ENCODE data around the gene NUP210. TPM values are rescaled to one million over a fixed set of nuclear protein-coding genes. Genes with fewer than 3 reads are reported as not detected.

NUP210 gene
- total RNA-seq, 1 donor from 2014 or later = 164 TPM

DNA sequence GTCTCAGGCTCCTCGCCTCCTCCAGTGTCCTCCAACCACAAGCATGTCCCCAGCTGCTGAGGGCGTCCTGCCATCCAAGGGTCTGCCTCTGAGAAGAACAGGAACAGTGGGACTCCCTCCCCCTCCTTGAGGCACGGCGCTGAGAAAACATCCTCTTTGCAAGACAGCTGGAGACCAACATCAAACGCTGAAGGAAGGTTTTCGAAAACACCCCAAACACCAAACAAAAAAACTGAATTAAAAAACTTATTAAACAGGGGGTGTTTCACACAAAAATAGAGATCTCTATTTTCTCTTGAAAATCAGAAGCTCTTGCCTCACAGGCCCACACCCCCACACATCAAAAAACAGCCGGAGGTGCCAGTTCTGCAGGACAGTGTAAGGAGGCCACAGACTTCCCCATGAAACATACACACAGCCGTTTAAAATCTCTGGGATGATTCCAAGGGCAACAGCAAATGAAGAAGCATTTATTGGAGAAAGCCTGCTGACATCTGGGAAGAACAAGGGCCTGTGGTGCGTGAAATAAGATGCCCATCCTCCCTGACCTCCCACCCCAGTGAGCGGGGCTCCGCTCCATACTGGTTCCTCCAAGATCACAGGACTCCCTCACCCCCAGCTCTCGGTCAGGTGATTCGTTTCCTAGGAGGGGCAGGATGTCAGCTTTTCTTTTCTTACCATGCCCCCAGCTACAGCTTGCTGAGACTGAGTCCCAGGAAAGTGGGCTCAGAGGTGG, 71.3 kb downstream of the NUP210 start:
- Mint-ChIP-seq H3K27ac (peak overlapping the region; percentile 86), H3K4me1 (peaks cover 56% of the 10 kb centered on the region), H3K27me3 (no peaks in the 10 kb centered on the region), H3K4me3 (peak overlapping the region; percentile 56), H3K9me3 (no peaks in the 10 kb centered on the region), H3K36me3 (ENCODE audit: low read depth) (peaks cover 76% of the 10 kb centered on the region)
- peak; percentile 70 for DNase-seq
- intact Hi-C loops (cut with micrococcal nuclease) = no loop called here

DNA sequence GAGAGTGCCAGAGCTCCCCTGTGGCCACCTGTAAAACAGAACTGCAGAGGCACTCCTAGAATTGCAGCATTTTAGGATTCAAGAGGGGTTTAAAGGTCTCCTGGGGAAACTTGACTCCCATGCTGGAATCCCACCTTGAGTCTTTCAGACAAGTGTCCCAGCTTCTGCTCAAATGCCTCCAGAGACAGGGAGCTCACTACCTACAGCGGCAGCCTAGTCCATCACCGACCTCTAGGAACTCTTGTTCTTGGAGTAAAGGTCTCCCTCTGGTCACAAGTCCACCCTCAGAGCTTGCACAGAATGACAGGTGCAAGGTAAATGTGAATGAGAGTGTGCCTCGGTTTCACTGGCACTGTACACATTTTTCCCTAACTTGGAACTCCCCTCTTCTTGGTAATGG, 72.0 kb downstream of the NUP210 start:
- intact Hi-C loops (cut with micrococcal nuclease) = no loop called here
- H3K4me1 Mint-ChIP-seq = peaks cover 50% of the 10 kb centered on the region

DNA sequence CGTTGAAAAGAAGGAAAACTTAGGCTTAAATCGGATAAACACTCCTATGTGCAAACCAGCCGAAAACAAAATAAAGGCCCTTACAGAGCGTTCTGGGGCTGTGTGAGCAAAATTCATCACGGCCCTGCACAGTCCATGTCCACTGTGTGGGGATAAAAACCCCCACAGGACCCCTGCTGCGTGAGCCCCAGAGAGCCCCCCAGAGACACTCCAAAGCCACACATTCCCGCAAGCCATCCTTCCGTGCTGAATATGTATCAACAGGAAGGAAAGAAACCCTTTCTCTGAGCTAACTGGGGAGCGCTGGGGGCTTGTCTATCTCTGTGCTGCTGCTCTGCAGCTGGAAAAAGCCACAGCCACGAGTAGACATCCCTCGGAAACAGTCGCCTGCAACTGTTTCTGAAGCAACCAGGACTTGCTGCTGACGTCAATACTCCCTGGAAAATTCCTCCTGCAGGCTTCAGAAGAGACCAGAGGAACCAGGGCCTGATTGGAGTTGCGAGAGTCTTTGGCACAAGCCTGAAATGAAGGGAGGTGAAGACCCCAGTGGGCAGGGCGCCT, 72.7 kb downstream of the NUP210 start:
- no peak for DNase-seq
- Mint-ChIP-seq H3K4me3 (peak overlapping the region; percentile 32), H3K4me1 (peaks cover 46% of the 10 kb centered on the region), H3K27ac (peak overlapping the region; percentile 75), H3K27me3 (no peaks in the 10 kb centered on the region), H3K36me3 (ENCODE audit: low read depth) (peaks cover 76% of the 10 kb centered on the region), H3K9me3 (no peaks in the 10 kb centered on the region)
- intact Hi-C loops (cut with micrococcal nuclease) = loop anchor here (2.0 kb wide), 1 partner anchor 67 kb away; no protein-coding TSS in a partner anchor

More for the DNA sequence above, 72.0 kb downstream of the NUP210 start:
- Mint-ChIP-seq H3K27me3 (no peaks in the 10 kb centered on the region), H3K27ac (peak overlapping the region; percentile 86), H3K36me3 (ENCODE audit: low read depth) (peaks cover 74% of the 10 kb centered on the region), H3K9me3 (no peaks in the 10 kb centered on the region), H3K4me3 (peak overlapping the region; percentile 56)
- DNase-seq = no peak

DNA sequence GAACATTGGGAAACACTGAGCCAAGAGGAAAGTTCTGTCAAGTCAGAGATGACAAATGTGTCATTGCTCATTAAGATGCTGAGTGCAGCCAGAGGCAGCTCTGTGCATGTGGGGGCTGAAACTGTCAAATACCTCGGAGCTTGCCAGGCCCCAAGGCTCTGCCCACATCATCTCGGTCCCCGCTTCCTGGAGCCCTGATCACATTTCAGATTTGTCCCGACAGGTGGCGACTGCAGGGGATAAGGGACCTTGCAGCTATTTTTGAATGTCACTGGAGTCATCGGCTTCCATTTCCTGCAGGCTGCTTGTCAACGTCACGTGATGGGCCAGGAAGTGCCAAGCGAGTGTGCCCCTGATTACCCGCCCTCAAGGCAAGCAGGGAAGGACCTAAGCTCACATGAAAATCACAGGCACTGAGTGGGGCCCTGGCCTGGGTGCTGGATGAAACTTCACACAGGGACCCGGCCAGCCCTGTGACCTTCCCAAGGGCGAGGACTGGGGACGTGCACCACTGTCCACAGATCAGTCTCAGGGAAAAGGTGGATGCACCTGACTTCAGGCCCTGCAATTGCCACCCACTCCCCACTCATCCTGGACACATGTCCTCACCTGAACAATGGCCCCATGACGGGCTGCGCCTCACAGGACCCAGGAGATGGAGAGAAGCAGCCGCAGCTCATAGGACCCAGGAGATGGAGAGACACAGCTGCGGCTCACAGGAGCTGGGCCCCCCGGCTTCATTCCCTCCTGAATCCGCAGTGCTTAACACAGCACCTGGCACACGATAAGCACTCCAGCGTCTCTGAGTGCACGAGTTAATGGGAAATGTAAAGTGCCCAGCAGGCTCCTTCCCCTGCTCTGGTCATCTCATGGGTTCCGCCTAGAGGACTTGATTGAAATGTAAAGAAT, 73.4 kb downstream of the NUP210 start:
- no peaks in the 10 kb centered on the region for H3K27me3 Mint-ChIP-seq
- H3K4me1 Mint-ChIP-seq = peaks cover 45% of the 10 kb centered on the region
- H3K9me3 Mint-ChIP-seq = no peaks in the 10 kb centered on the region
- intact Hi-C loops (cut with micrococcal nuclease) = loop anchor here (1.0 to 2.0 kb wide), 2 partner anchors 68 to 106 kb away; no protein-coding TSS in a partner anchor
- H3K4me3 Mint-ChIP-seq = peak overlapping the region; percentile 32
- peak overlapping the region; percentile 75 for H3K27ac Mint-ChIP-seq
- H3K36me3 Mint-ChIP-seq (ENCODE audit: low read depth) = peaks cover 79% of the 10 kb centered on the region
- peak; percentile 91 for DNase-seq

DNA sequence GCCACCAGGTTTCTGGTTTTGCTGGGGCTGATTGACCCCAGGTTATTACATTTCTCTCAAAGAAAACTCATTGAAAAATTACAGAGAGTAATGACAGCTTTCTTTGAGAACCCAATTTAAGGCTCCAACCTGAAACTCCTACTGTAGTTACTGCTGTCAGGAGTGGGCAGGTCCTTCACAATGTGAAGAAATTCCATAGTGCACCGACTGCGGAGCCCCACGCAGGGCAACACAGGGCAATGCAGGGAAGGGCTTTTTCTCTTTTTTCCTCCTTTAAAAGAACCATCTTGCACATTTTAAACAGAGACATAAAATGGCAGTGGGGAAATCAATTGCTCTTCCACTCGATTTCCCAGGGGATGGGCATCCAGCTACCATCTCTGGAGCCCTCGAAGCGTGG, 74.3 kb downstream of the NUP210 start:
- Mint-ChIP-seq H3K27ac (peak overlapping the region; percentile 75), H3K27me3 (no peaks in the 10 kb centered on the region), H3K4me3 (no peak overlapping the region), H3K36me3 (ENCODE audit: low read depth) (peaks cover 79% of the 10 kb centered on the region), H3K9me3 (no peaks in the 10 kb centered on the region), H3K4me1 (peaks cover 45% of the 10 kb centered on the region)
- intact Hi-C loops (cut with micrococcal nuclease) = loop anchor here (1.0 to 2.0 kb wide), 2 partner anchors 69 to 107 kb away; no protein-coding TSS in a partner anchor
- no peak for DNase-seq

DNA sequence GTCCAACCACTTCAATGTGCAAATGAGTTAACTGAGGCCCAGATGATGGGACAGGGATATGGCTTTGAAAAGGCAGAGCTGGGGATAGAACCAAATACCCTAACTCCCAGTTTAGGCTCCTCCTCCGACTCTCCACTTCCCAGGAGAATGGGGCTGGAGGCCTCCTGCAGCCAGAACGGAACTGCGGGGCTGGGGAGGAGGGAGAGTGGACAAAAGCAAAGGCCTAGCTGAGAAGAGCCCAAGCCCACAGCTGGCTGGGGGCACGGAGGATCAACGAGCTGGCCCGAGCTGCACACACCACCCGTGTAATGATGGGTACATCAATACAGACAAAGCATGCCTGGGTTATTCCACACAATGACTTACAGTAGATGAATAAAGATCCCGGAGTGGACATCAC, 74.8 kb downstream of the NUP210 start:
- Mint-ChIP-seq H3K4me3 (no peak overlapping the region), H3K4me1 (peaks cover 43% of the 10 kb centered on the region), H3K9me3 (no peaks in the 10 kb centered on the region), H3K27me3 (no peaks in the 10 kb centered on the region), H3K27ac (no peak overlapping the region), H3K36me3 (ENCODE audit: low read depth) (peaks cover 76% of the 10 kb centered on the region)
- DNase-seq = no peak
- intact Hi-C loops (cut with micrococcal nuclease) = no loop called here

DNA sequence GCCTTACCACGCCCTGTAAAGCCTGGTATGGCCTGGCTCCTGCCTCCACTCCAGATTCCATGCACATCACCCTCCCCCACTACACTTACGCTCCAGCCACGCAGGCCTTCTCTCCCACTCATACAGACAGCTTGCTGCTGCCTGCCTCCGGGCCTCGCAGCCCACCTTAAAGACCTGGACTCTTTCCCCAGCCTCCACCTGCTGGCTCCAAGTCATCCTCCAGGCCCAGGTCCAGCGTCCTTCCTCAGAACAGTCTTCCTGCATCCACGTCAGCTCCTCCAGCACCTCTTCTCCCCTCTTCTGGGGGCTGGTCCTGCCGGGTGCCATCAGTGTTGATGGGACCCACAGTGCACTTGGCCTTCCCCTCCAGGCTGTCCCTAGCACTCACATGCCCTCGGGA, 75.5 kb downstream of the NUP210 start:
- Mint-ChIP-seq H3K27me3 (no peaks in the 10 kb centered on the region), H3K4me1 (peaks cover 38% of the 10 kb centered on the region), H3K36me3 (ENCODE audit: low read depth) (peaks cover 70% of the 10 kb centered on the region), H3K4me3 (no peak overlapping the region), H3K9me3 (no peaks in the 10 kb centered on the region), H3K27ac (peak overlapping the region; percentile 45)
- DNase-seq = no peak
- intact Hi-C loops (cut with micrococcal nuclease) = no loop called here

DNA sequence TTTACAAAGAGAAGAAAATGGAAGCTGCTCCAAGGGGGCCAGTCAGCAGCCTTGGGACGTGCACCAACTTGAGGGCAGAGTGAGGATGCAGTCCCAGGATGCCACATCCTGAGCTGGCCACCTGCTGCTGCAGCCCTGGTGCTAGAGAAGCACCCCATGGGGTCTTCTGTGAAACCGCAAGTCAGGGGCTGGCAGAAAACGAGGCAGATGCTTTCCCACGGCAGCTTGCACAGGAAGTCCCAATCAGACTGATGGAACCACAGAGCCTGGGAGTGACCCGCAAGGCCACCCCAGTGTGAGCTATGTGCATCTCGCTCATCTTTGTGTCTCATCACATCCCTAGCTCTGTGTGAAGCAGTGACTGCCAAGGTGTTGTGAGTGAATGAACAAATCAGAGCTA, 76.5 kb downstream of the NUP210 start:
- no peak overlapping the region for H3K27ac Mint-ChIP-seq
- intact Hi-C loops (cut with micrococcal nuclease) = no loop called here
- peaks cover 28% of the 10 kb centered on the region for H3K4me1 Mint-ChIP-seq
- H3K36me3 Mint-ChIP-seq (ENCODE audit: low read depth) = peaks cover 66% of the 10 kb centered on the region
- no peaks in the 10 kb centered on the region for H3K9me3 Mint-ChIP-seq
- no peaks in the 10 kb centered on the region for H3K27me3 Mint-ChIP-seq
- no peak overlapping the region for H3K4me3 Mint-ChIP-seq
- DNase-seq = no peak

DNA sequence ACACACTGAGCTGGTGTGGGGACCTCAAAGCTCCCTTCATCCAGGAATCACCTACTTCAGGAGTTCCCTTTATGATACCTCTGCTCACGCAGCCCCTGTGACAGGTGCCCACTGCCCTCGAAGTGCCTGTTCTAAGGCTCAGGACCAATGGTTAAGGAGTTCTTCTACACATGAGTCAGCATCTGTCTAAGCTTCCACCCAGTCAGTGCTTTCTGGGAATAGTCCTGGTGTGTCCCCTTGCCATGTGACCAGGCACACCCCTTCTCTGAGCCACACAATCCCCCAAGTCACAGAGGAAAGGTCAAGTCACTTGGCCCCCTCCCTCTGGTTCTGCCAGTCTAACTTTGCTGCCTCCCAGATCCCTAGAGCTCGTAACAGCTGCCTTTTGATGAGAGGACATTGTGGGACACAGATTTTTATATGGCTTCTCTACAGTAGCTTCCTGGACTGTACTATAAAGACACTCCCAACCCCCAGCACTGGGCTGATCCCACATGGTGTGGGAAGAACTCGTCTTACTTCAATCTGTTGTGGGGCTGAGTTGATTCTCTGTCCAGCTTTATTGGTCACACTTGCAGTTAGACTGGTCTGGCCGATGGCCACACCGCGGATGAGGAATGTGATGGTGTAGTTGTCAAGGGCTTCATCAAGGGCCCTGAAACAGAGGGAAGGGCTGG, 78.8 kb downstream of the NUP210 start:
- intact Hi-C loops (cut with micrococcal nuclease) = no loop called here
- H3K27ac Mint-ChIP-seq = no peak overlapping the region

DNA sequence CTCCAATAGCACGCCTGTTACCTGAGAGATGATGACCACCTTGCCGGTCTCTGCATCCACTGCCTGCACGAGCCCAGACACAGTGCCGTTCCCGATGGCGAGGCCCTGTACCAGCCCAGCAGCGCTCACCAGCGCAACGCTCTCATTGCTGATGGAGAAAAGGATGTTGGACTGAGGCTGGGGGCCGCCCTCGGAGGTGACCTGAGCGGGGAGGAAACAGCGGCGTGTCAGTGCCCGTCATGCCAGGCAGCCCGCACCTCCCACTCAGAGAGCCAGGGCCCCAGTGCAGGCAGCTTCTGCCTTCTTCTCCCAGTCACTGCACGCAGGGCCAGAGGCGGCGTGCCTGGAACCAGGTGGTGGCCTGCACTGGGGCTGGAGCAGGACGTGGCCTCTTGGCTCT, 80.3 kb downstream of the NUP210 start:
- Mint-ChIP-seq H3K4me1 (peaks cover 2% of the 10 kb centered on the region), H3K27ac (no peak overlapping the region), H3K36me3 (ENCODE audit: low read depth) (peaks cover 61% of the 10 kb centered on the region), H3K9me3 (no peaks in the 10 kb centered on the region), H3K4me3 (no peak overlapping the region), H3K27me3 (no peaks in the 10 kb centered on the region)
- no peak for DNase-seq
- intact Hi-C loops (cut with micrococcal nuclease) = no loop called here

More for the DNA sequence above, 78.8 kb downstream of the NUP210 start:
- H3K27me3 Mint-ChIP-seq = no peaks in the 10 kb centered on the region
- peaks cover 7% of the 10 kb centered on the region for H3K4me1 Mint-ChIP-seq
- no peak for DNase-seq
- H3K36me3 Mint-ChIP-seq (ENCODE audit: low read depth) = peaks cover 60% of the 10 kb centered on the region
- H3K9me3 Mint-ChIP-seq = no peaks in the 10 kb centered on the region
- H3K4me3 Mint-ChIP-seq = no peak overlapping the region

DNA sequence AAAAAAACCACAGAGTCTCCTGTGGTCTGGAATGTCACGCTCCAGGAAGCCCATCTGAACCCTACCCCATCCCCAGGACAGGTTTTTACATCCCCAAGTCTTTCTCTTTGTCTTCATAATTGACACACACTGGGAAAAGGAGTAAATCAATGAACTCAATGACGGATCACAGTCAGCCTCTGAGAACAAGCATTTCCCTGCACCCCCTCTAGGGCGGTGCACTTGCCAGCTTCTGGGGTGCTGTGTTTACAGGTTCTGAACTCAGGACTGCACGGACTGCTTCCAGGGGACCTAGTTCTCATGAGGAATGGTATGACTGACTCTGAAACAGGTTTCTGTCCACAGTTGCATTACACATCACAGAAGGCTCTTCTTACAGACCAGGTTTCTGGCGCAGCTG, 81.1 kb downstream of the NUP210 start:
- intact Hi-C loops (cut with micrococcal nuclease) = no loop called here

DNA sequence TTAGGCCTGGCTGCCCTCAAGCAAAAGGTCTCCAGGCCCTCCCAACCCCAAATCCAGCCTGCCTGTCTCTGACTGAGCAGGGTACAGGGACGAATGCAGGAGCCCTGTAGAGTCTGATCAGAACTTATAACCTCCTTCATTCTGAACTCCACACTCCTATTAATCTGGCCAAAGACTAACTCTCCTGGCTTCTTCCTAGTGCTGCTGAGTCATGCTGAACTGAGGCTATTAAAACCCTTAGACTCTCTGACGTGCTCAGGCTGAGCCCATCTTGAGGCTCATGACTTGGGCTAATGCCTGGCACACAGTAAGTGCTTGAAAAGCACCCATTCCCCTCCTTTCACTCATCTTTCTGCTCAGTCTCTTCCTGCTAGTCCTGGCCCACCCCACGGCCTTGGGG, 81.9 kb downstream of the NUP210 start:
- Mint-ChIP-seq H3K9me3 (no peaks in the 10 kb centered on the region), H3K27ac (no peak overlapping the region), H3K4me3 (no peak overlapping the region), H3K36me3 (ENCODE audit: low read depth) (peaks cover 62% of the 10 kb centered on the region), H3K27me3 (no peaks in the 10 kb centered on the region), H3K4me1 (no peaks in the 10 kb centered on the region)
- no peak for DNase-seq
- intact Hi-C loops (cut with micrococcal nuclease) = no loop called here

More for the DNA sequence above, 81.1 kb downstream of the NUP210 start:
- Mint-ChIP-seq H3K4me1 (no peaks in the 10 kb centered on the region), H3K9me3 (no peaks in the 10 kb centered on the region), H3K4me3 (no peak overlapping the region), H3K27me3 (no peaks in the 10 kb centered on the region), H3K36me3 (ENCODE audit: low read depth) (peaks cover 61% of the 10 kb centered on the region), H3K27ac (no peak overlapping the region)
- no peak for DNase-seq

DNA sequence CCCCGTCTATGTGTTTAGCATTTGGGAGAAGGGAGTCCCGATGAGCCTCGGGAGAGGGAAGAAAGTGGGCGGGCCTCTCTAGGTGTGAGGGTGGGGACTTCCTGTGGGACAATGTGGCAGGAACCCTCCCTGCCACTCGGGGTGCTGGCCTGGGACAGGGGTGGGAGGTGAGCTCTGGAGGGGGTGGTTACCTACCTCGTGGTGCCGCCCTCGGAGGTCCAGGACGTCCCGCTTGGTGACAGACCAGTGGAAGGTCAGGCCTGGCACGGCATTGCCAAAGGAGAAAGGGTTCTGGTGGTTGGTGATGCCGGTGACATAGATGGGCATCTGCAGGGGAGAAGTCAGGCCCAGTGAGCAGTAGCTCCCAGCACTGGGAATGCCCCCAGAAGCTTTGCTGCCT, 83.5 kb downstream of the NUP210 start:
- intact Hi-C loops (cut with micrococcal nuclease) = no loop called here
- Mint-ChIP-seq H3K4me3 (no peak overlapping the region), H3K27ac (no peak overlapping the region), H3K9me3 (no peaks in the 10 kb centered on the region), H3K36me3 (ENCODE audit: low read depth) (peaks cover 59% of the 10 kb centered on the region), H3K27me3 (no peaks in the 10 kb centered on the region), H3K4me1 (no peaks in the 10 kb centered on the region)
- no peak for DNase-seq

Measured in activated CD4-positive, alpha-beta T cell treated with anti-CD3 and anti-CD28 coated beads, Interleukin-2, amount 10 ng/mL, durations not matched to agents 24 days and 14 days (primary cell).